ENCODE data around the gene GSK3A.

Gene GSK3A

GRCh38 chr19:42290523-42291434 is 48.4 kb upstream of the GSK3A start:
- Histone ChIP-seq H3K4me1 (ENCODE audit: control insufficient read depth, insufficient read depth, low read length) (peaks cover 6% of the 10 kb centered on the region), H3K36me3 (ENCODE audit: control insufficient read depth in 2 of 2, insufficient read depth in 1 of 2, low read length in 2 of 2) (peaks cover 15 to 88% of the 10 kb centered on the region in 2 experiments), H3K27ac (ENCODE audit: extremely low read depth, low read depth, low read length) (no peak overlapping the region), H3K4me3 (ENCODE audit: low read depth, low read length) (no peak overlapping the region), H3K9me3 (ENCODE audit: control insufficient read depth, insufficient read depth, low read depth, low read length) (no peaks in the 10 kb centered on the region)
- POLR2A ChIA-PET: no interaction called here
- 0 out of 2 replicates have a peak, but pooled peaks have one; percentile 21 for TF ChIP-seq ZNF692 (tag by site-specific recombination; IDR thresholded peaks at IDR 0.05)
- peak; percentile 70 for TF ChIP-seq GLIS2 (tag by site-specific recombination; IDR thresholded peaks at IDR 0.05)
- TF ChIP-seq ZNF561 (tag by site-specific recombination; IDR thresholded peaks at IDR 0.05; ENCODE audit: borderline replicate concordance): 0 out of 2 replicates have a peak, but pooled peaks have one; percentile 24
- no peak for TF ChIP-seq ZNF747 (tag by site-specific recombination; IDR thresholded peaks at IDR 0.05)
- peak; percentile 55 for TF ChIP-seq GLIS1 (tag by site-specific recombination; IDR thresholded peaks at IDR 0.05)
- TF ChIP-seq ZNF423 (tag by site-specific recombination; IDR thresholded peaks at IDR 0.05): peak; percentile 58; the same call in 1 of the 2 replicates
- TF ChIP-seq SP2 (tag by site-specific recombination; IDR thresholded peaks at IDR 0.05): peak; percentile 60
- no peak for TF ChIP-seq SP7 (tag by site-specific recombination; IDR thresholded peaks at IDR 0.05)
- peak; percentile 94 for TF ChIP-seq ZIC2 (tag by site-specific recombination; IDR thresholded peaks at IDR 0.05)
- TF ChIP-seq HIC1 (tag by site-specific recombination; IDR thresholded peaks at IDR 0.05): peak; percentile 79
- no peak for TF ChIP-seq BCL11B (tag by site-specific recombination; IDR thresholded peaks at IDR 0.05; ENCODE audit: low read depth)
- peak; percentile 92 for TF ChIP-seq CTCF (tag by site-specific recombination; IDR thresholded peaks at IDR 0.05)
- CTCF ChIA-PET: interaction anchor here (0.7 to 3.6 kb wide), 7 partner anchors 11 to 194 kb away, joined by 3 to 16 read pairs (median 4); partner anchors contain the start of gene PRR19

GRCh38 chr19:42290136-42290522 is 47.7 kb upstream of the GSK3A start:
- no peak overlapping the region for H3K27ac ChIP-seq (ENCODE audit: extremely low read depth, low read depth, low read length)
- no peak overlapping the region for H3K4me3 ChIP-seq (ENCODE audit: low read depth, low read length)
- ChIA-PET CTCF (interaction anchor here (0.7 to 3.6 kb wide), 6 partner anchors 13 to 194 kb away, joined by 3 to 16 read pairs (median 4); no protein-coding TSS in a partner anchor), POLR2A (interaction anchor here (1.4 kb wide), 1 partner anchor 18 kb away, joined by 3 read pairs; no protein-coding TSS in a partner anchor)
- TF ChIP-seq ZNF404 (tag by site-specific recombination; IDR thresholded peaks at IDR 0.05) (no peak), PATZ1 (tag by site-specific recombination; IDR thresholded peaks at IDR 0.05) (0 out of 2 replicates have a peak, but pooled peaks have one; percentile 32)
- no peaks in the 10 kb centered on the region for H3K9me3 ChIP-seq (ENCODE audit: control insufficient read depth, insufficient read depth, low read depth, low read length)
- H3K4me1 ChIP-seq (ENCODE audit: control insufficient read depth, insufficient read depth, low read length): peaks cover 12% of the 10 kb centered on the region
- H3K36me3 ChIP-seq (ENCODE audit: control insufficient read depth in 2 of 2, insufficient read depth in 1 of 2, low read length in 2 of 2): peaks cover 12 to 82% of the 10 kb centered on the region in 2 experiments
